Brain microvascular endothelial cell (primary cell): ENCODE results near the gene ATP2B3.

Source experiments
- DNase-seq: peaks from one replicate; pipeline ENCODE4 v3.0.0-alpha.2; 2020
- H3K27ac ChIP-seq: fragments of 250-450 bp; sonication (Bioruptor Pico); 2 replicates; pipeline ENCODE4 v1.5.1; 2020; ENCODE audit warnings: mild to moderate bottlenecking, moderate library complexity
- H3K27me3 ChIP-seq: fragments of 250-450 bp; sonication (Bioruptor Pico); replicated peaks from 2 replicates; pipeline ENCODE4 v1.5.1; 2020; ENCODE audit warnings: mild to moderate bottlenecking
- H3K36me3 ChIP-seq: fragments of 250-450 bp; sonication (Bioruptor Pico); replicated peaks from 2 replicates; pipeline ENCODE4 v1.5.1; 2020; ENCODE audit warnings: mild to moderate bottlenecking
- H3K4me3 ChIP-seq: 2 replicates; pipeline ENCODE4 v1.5.1; 2011; ENCODE audit warnings: low read depth, mild to moderate bottlenecking, control low read depth, low read length, moderate library complexity
- in situ Hi-C: cut with HindIII; loops from 2 replicates; pipeline ENCODE4 v1.10.0; 2017; ENCODE audit warnings: low sequenced_read_pairs, low pct_ligation_motif_present
- TF ChIP-seq, protein P1 (sequence below): IDR thresholded peaks from 2 replicates; pipeline ENCODE4 v1.5.1; 2011; ENCODE audit warnings: low read depth, mild to moderate bottlenecking, moderate library complexity, low read length, control low read depth, inconsistent platforms; ENCODE audit errors: missing control alignments

Gene ATP2B3

GRCh38 chrX:153530411-153531129 is 13.1 kb downstream of the ATP2B3 start:
- in situ Hi-C loops: no loop called here
- Histone ChIP-seq H3K36me3 (no peaks in the 10 kb centered on the region), H3K27me3 (peaks cover 5% of the 10 kb centered on the region), H3K27ac (no peak overlapping the region), H3K4me3 (no peak overlapping the region)
- no peak for DNase-seq
- TF ChIP-seq, protein P1, sequence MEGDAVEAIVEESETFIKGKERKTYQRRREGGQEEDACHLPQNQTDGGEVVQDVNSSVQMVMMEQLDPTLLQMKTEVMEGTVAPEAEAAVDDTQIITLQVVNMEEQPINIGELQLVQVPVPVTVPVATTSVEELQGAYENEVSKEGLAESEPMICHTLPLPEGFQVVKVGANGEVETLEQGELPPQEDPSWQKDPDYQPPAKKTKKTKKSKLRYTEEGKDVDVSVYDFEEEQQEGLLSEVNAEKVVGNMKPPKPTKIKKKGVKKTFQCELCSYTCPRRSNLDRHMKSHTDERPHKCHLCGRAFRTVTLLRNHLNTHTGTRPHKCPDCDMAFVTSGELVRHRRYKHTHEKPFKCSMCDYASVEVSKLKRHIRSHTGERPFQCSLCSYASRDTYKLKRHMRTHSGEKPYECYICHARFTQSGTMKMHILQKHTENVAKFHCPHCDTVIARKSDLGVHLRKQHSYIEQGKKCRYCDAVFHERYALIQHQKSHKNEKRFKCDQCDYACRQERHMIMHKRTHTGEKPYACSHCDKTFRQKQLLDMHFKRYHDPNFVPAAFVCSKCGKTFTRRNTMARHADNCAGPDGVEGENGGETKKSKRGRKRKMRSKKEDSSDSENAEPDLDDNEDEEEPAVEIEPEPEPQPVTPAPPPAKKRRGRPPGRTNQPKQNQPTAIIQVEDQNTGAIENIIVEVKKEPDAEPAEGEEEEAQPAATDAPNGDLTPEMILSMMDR: no peak

DNA sequence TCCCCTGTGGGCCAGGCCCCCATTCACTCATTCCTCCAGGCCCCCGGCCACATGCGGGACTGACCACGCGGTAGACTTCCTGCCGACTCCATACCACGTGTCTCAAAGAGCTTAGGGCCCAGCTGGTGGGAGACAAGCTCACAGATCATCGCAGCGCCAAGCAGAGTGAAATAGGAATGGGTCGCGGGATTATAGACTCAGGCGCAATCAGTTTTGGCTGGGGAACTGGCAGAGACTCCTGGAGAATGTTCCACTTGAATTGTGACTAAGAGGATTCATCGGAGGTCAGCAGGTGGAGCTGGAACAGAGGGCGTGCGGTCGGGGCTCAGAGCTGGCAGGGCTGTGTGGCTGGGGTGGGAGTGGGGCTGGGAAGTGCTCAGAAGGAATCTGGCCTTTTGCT is 15.6 kb downstream of the ATP2B3 start:
- Histone ChIP-seq H3K27me3 (no peaks in the 10 kb centered on the region), H3K36me3 (no peaks in the 10 kb centered on the region), H3K4me3 (no peak overlapping the region), H3K27ac (no peak overlapping the region)
- in situ Hi-C loops: no loop called here
- TF ChIP-seq, protein P1: no peak
- no peak for DNase-seq

GRCh38 chrX:153537080-153537479 is 19.6 kb downstream of the ATP2B3 start:
- no peak for DNase-seq
- in situ Hi-C loops: no loop called here
- TF ChIP-seq, protein P1: no peak
- Histone ChIP-seq H3K27me3 (no peaks in the 10 kb centered on the region), H3K4me3 (no peak overlapping the region), H3K36me3 (no peaks in the 10 kb centered on the region), H3K27ac (no peak overlapping the region)

- in situ Hi-C loops: no loop called here
- no peak for DNase-seq
- no peak overlapping the region for H3K4me3 ChIP-seq
Observed at GRCh38 chrX:153537526-153538295, 20.3 kb downstream of the ATP2B3 start.

DNA sequence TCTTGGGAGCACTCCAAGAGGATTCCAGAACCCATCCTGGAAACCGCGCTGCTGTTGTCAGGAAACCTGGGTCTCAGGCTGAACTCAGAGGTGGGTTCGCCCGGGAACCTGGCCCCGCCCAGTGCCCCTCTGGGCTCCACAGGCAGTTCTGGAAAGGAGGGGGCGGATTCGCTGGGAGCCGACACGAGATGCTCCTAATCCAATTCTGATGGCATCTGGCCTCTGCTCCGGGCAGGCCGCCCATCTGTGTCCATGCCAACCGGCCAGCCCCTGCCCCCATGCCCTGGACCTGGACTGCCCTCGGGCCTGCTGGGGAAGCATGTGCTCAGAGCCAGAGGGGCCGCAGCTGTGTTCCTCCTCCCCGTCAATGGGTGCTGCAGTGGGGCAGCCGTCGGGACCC is 21.0 kb downstream of the ATP2B3 start:
- Histone ChIP-seq H3K27me3 (no peaks in the 10 kb centered on the region), H3K4me3 (no peak overlapping the region), H3K36me3 (no peaks in the 10 kb centered on the region), H3K27ac (no peak overlapping the region)
- TF ChIP-seq, protein P1: no peak
- in situ Hi-C loops: no loop called here
- no peak for DNase-seq

More at GRCh38 chrX:153537526-153538295, 20.3 kb downstream of the ATP2B3 start:
- H3K36me3 ChIP-seq: no peaks in the 10 kb centered on the region
- TF ChIP-seq, protein P1: no peak
- H3K27ac ChIP-seq: no peak overlapping the region
- no peaks in the 10 kb centered on the region for H3K27me3 ChIP-seq
